Mucosa of rectum (tissue), 2 donors: Measurements from ENCODE around the gene CEP170.

Experiments used
- H3K27ac ChIP-seq, 2 donors: one replicate each; pipeline ENCODE4 v1.7.0; 2013; ENCODE audit warnings: inconsistent platforms in 2 of 2, low read depth in 2 of 2, low read length in 2 of 2
- H3K27me3 ChIP-seq, 2 donors: one replicate each; pipeline ENCODE4 v1.7.0; 2013; ENCODE audit warnings: low read length in 2 of 2; ENCODE audit not compliant: control insufficient read depth in 2 of 2, insufficient read depth in 2 of 2
- H3K36me3 ChIP-seq, 2 donors: one replicate each; pipeline ENCODE4 v1.7.0; 2013; ENCODE audit warnings: low read length in 2 of 2; ENCODE audit not compliant: control insufficient read depth in 2 of 2, insufficient read depth in 2 of 2
- H3K4me1 ChIP-seq, 2 donors: one replicate each; pipeline ENCODE4 v1.7.0; 2013; ENCODE audit warnings: low read length in 2 of 2, mild to moderate bottlenecking in 1 of 2; ENCODE audit not compliant: control insufficient read depth in 2 of 2, insufficient read depth in 2 of 2
- H3K4me3 ChIP-seq, 2 donors: one replicate each; pipeline ENCODE4 v1.7.0; 2013; ENCODE audit warnings: low read length in 2 of 2
- H3K9ac ChIP-seq, 2 donors: one replicate each; pipeline ENCODE4 v1.7.0; 2013; ENCODE audit warnings: low read length in 2 of 2, low read depth in 1 of 2, mild to moderate bottlenecking in 1 of 2
- H3K9me3 ChIP-seq, 2 donors: one replicate each; pipeline ENCODE4 v1.7.0; 2013; ENCODE audit warnings: low read length in 2 of 2; ENCODE audit not compliant: control insufficient read depth in 2 of 2
- donor health status: healthy.
- donor health status: Normal muscosa, but diverticular disease.

The CEP170 gene

GRCh38 chr1:243268751-243269460, 13.8 kb upstream of the CEP170 start:
- Histone ChIP-seq H3K4me1 (no peaks in the 10 kb centered on the region), H3K27ac (peak overlapping the region in 1 of 2 donors; percentile 10), H3K27me3 (no peaks in the 10 kb centered on the region), H3K4me3 (no peak overlapping the region), H3K36me3 (peaks cover 1 to 13% of the 10 kb centered on the region in 2 donors), H3K9me3 (no peaks in the 10 kb centered on the region), H3K9ac (no peak overlapping the region)

GRCh38 chr1:243267914-243268653, 13.0 kb upstream of the CEP170 start:
- H3K27me3 ChIP-seq, result no peaks in the 10 kb centered on the region
- H3K9ac ChIP-seq, result no peak overlapping the region
- no peak overlapping the region for H3K4me3 ChIP-seq
- peak overlapping the region in 1 of 2 donors; percentile 6 for H3K27ac ChIP-seq
- H3K9me3 ChIP-seq, result no peaks in the 10 kb centered on the region
- peaks cover 0 to 10% of the 10 kb centered on the region in 2 donors for H3K36me3 ChIP-seq
- no peaks in the 10 kb centered on the region for H3K4me1 ChIP-seq

- Histone ChIP-seq H3K4me1 (no peaks in the 10 kb centered on the region), H3K9ac (no peak overlapping the region), H3K27ac (peak overlapping the region; percentile 6 to 19), H3K36me3 (peaks cover 0 to 8% of the 10 kb centered on the region in 2 donors), H3K4me3 (no peak overlapping the region), H3K27me3 (no peaks in the 10 kb centered on the region), H3K9me3 (no peaks in the 10 kb centered on the region)
Measured at GRCh38 chr1:243267471-243267880, 12.4 kb upstream of the CEP170 start.

GRCh38 chr1:243266231-243266630, 11.2 kb upstream of the CEP170 start:
- H3K27me3 ChIP-seq, result no peaks in the 10 kb centered on the region
- H3K27ac ChIP-seq, result no peak overlapping the region
- H3K36me3 ChIP-seq, result no peaks in the 10 kb centered on the region
- no peaks in the 10 kb centered on the region for H3K9me3 ChIP-seq
- H3K9ac ChIP-seq, result no peak overlapping the region
- H3K4me3 ChIP-seq, result no peak overlapping the region
- no peaks in the 10 kb centered on the region for H3K4me1 ChIP-seq

- H3K36me3 ChIP-seq, result no peaks in the 10 kb centered on the region
- H3K4me1 ChIP-seq, result no peaks in the 10 kb centered on the region
- no peak overlapping the region for H3K27ac ChIP-seq
- H3K9me3 ChIP-seq, result no peaks in the 10 kb centered on the region
- no peak overlapping the region for H3K9ac ChIP-seq
- H3K4me3 ChIP-seq, result no peak overlapping the region
- H3K27me3 ChIP-seq, result no peaks in the 10 kb centered on the region
Measured at GRCh38 chr1:243264717-243265116, 9.6 kb upstream of the CEP170 start.

GRCh38 chr1:243261390-243261789, 6.3 kb upstream of the CEP170 start:
- peaks cover 5% of the 10 kb centered on the region in 2 donors for H3K4me1 ChIP-seq
- no peak overlapping the region for H3K4me3 ChIP-seq
- no peak overlapping the region for H3K27ac ChIP-seq
- H3K9me3 ChIP-seq, result no peaks in the 10 kb centered on the region
- H3K27me3 ChIP-seq, result no peaks in the 10 kb centered on the region
- H3K9ac ChIP-seq, result no peak overlapping the region
- H3K36me3 ChIP-seq, result no peaks in the 10 kb centered on the region

- Histone ChIP-seq H3K4me1 (peaks cover 7% of the 10 kb centered on the region in 2 donors), H3K27me3 (no peaks in the 10 kb centered on the region), H3K4me3 (no peak overlapping the region), H3K27ac (no peak overlapping the region), H3K9me3 (no peaks in the 10 kb centered on the region), H3K36me3 (no peaks in the 10 kb centered on the region), H3K9ac (no peak overlapping the region)
Measured at GRCh38 chr1:243260221-243260880, 5.3 kb upstream of the CEP170 start.

GRCh38 chr1:243258731-243259130, 3.6 kb upstream of the CEP170 start:
- H3K27me3 ChIP-seq, result no peaks in the 10 kb centered on the region
- H3K9me3 ChIP-seq, result no peaks in the 10 kb centered on the region
- no peaks in the 10 kb centered on the region for H3K36me3 ChIP-seq
- H3K4me3 ChIP-seq, result no peak overlapping the region
- H3K27ac ChIP-seq, result no peak overlapping the region
- no peak overlapping the region for H3K9ac ChIP-seq
- peaks cover 7 to 9% of the 10 kb centered on the region in 2 donors for H3K4me1 ChIP-seq

GRCh38 chr1:243257189-243257588, 2.1 kb upstream of the CEP170 start:
- Histone ChIP-seq H3K27ac (no peak overlapping the region), H3K9ac (no peak overlapping the region), H3K9me3 (no peaks in the 10 kb centered on the region), H3K4me1 (peaks cover 7 to 10% of the 10 kb centered on the region in 2 donors), H3K4me3 (no peak overlapping the region), H3K36me3 (no peaks in the 10 kb centered on the region), H3K27me3 (no peaks in the 10 kb centered on the region)

GRCh38 chr1:243256590-243256989, 1.5 kb upstream of the CEP170 start:
- no peaks in the 10 kb centered on the region for H3K9me3 ChIP-seq
- no peaks in the 10 kb centered on the region for H3K36me3 ChIP-seq
- H3K4me1 ChIP-seq, result peaks cover 7 to 10% of the 10 kb centered on the region in 2 donors
- H3K4me3 ChIP-seq, result peak overlapping the region; percentile 91 to 96
- peak overlapping the region; percentile 93 to 97 for H3K9ac ChIP-seq
- no peaks in the 10 kb centered on the region for H3K27me3 ChIP-seq
- H3K27ac ChIP-seq, result peak overlapping the region; percentile 93 to 97
